Erythroblast (primary cell): Measurements from ENCODE around the gene CFI.

Experiments
- GATA1 ChIP-seq: IDR thresholded peaks from 2 replicates; pipeline ENCODE4 v1.6.1; 2011; ENCODE audit warnings: low read depth, mild to moderate bottlenecking, control low read depth, low read length, moderate library complexity
- POLR2A ChIP-seq: IDR thresholded peaks from 2 replicates; pipeline ENCODE4 v1.6.1; 2011; ENCODE audit warnings: mild to moderate bottlenecking, low read length

- TF ChIP-seq POLR2A (no peak), GATA1 (no peak)
Observed at GRCh38 chr4:109733728-109734127, 68.1 kb downstream of the CFI start.
